IMR-90 (cell line): ENCODE data around the gene TMUB1. TPM values are rescaled to one million over a fixed set of nuclear protein-coding genes. Genes with fewer than 3 reads are reported as not detected.
A peak's percentile ranks its signal among the peaks of the same experiment; 100 is the strongest.

Experiments
- ATAC-seq: fragments of 200-7000 bp; cut with Tn5 transposase; 2 replicates; pipeline ENCODE4 v1.9.1; 2020; ENCODE audit warnings: low read depth, mild to moderate bottlenecking, moderate library complexity
- BruUV-seq: library from RNA; stranded (reverse); fragments of 400-500 nt; replicated peaks from 2 replicates; lab custom pipeline; 2021; lab: Mats Ljungman, UMichigan
- CTCF ChIA-PET: fragments of 300-600 bp; formaldehyde crosslinking; extraction: SDS; loops from one replicate; lab custom pipeline; 2021; ENCODE audit warnings: antibody characterized with exemption; lab: Yijun Ruan, JAX
- POLR2A ChIA-PET: fragments of 300-600 bp; sonication (Branson Sonifier 250); formaldehyde crosslinking; loops from one replicate; lab custom pipeline; 2022; ENCODE audit warnings: antibody characterized with exemption; ENCODE audit not compliant: unreplicated experiment; lab: Charles Lee
- DNase-seq: peaks from one replicate; pipeline ENCODE4 v3.0.0; 2013
- H2AFZ ChIP-seq: replicated peaks from 2 replicates; pipeline ENCODE3; 2013; ENCODE audit warnings: low read length, mild to moderate bottlenecking; ENCODE audit not compliant: poor library complexity
- H2AK5ac ChIP-seq: 2 replicates; pipeline ENCODE4 v1.6.1; 2013; ENCODE audit warnings: low read depth, low read length, inconsistent platforms
- H2AK9ac ChIP-seq: replicated peaks from 2 replicates; pipeline ENCODE3; 2013; ENCODE audit warnings: mild to moderate bottlenecking, low read depth, low read length, moderate library complexity; ENCODE audit not compliant: poor library complexity
- H2BK120ac ChIP-seq: 2 replicates; pipeline ENCODE4 v1.6.1; 2013; ENCODE audit warnings: low read depth, low read length, inconsistent platforms
- H2BK15ac ChIP-seq: 3 replicates; pipeline ENCODE4 v1.6.1; 2013; ENCODE audit warnings: low read depth, low read length, inconsistent platforms
- H2BK20ac ChIP-seq: 2 replicates; pipeline ENCODE4 v1.6.1; 2013; ENCODE audit warnings: low read depth, mild to moderate bottlenecking, inconsistent platforms, low read length, moderate library complexity
- H2BK5ac ChIP-seq: 2 replicates; pipeline ENCODE4 v1.6.1; 2013; ENCODE audit warnings: mild to moderate bottlenecking, low read depth, low read length, inconsistent platforms; ENCODE audit not compliant: poor library complexity, severe bottlenecking
- H3K14ac ChIP-seq: replicated peaks from 2 replicates; pipeline ENCODE4 v1.6.1; 2013; ENCODE audit warnings: low read depth, low read length, inconsistent platforms
- H3K18ac ChIP-seq: 2 replicates; pipeline ENCODE4 v1.6.1; 2013; ENCODE audit warnings: low read depth, low read length, control low read depth
- H3K23ac ChIP-seq: 2 replicates; pipeline ENCODE4 v1.6.1; 2013; ENCODE audit warnings: low read depth, low read length, inconsistent platforms
- H3K27ac ChIP-seq: 2 replicates; pipeline ENCODE4 v1.5.1; 2013; ENCODE audit warnings: mild to moderate bottlenecking, control low read depth, low read length; ENCODE audit not compliant: insufficient read depth
- H3K27me3 ChIP-seq: 2 replicates; pipeline ENCODE4 v1.6.1; 2013; ENCODE audit warnings: low read length; ENCODE audit not compliant: control insufficient read depth, insufficient read depth
- H3K36me3 ChIP-seq: 2 replicates; pipeline ENCODE4 v1.6.1; 2013; ENCODE audit warnings: low read length, mixed read lengths; ENCODE audit not compliant: control insufficient read depth, insufficient read depth
- H3K4ac ChIP-seq: 2 replicates; pipeline ENCODE4 v1.6.1; 2013; ENCODE audit warnings: low read depth, low read length, inconsistent platforms
- H3K4me1 ChIP-seq: 2 replicates; pipeline ENCODE4 v1.6.1; 2013; ENCODE audit warnings: low read length, mixed read lengths; ENCODE audit not compliant: control insufficient read depth, insufficient read depth
- H3K4me2 ChIP-seq: 2 replicates; pipeline ENCODE4 v1.6.1; 2013; ENCODE audit warnings: low read depth, mild to moderate bottlenecking, control low read depth, low read length, moderate library complexity
- H3K4me3 ChIP-seq: 2 replicates; pipeline ENCODE4 v1.5.1; 2013; ENCODE audit warnings: low read depth, mild to moderate bottlenecking, control low read depth, low read length, moderate library complexity; ENCODE audit not compliant: insufficient read depth
- H3K56ac ChIP-seq: 2 replicates; pipeline ENCODE4 v1.6.1; 2013; ENCODE audit warnings: low read length, inconsistent platforms; ENCODE audit not compliant: insufficient read depth; ENCODE audit errors: extremely low read depth
- H3K79me1 ChIP-seq, 2 experiments: 2 replicates each; pipeline ENCODE4 v1.6.1; 2013; ENCODE audit warnings: low read length in 2 of 2, inconsistent platforms in 1 of 2, low read depth in 1 of 2
- H3K9ac ChIP-seq: 2 replicates; pipeline ENCODE4 v1.6.1; 2013; ENCODE audit warnings: low read depth, low read length, control low read depth
- H3K9me1 ChIP-seq: 2 replicates; pipeline ENCODE4 v1.6.1; 2013; ENCODE audit warnings: low read length, inconsistent platforms; ENCODE audit not compliant: insufficient read depth
- H3K9me3 ChIP-seq: 2 replicates; pipeline ENCODE4 v1.6.1; 2013; ENCODE audit warnings: low read length; ENCODE audit not compliant: control insufficient read depth, insufficient read depth
- H4K20me1 ChIP-seq: 2 replicates; pipeline ENCODE4 v1.6.1; 2013; ENCODE audit warnings: low read length, inconsistent platforms; ENCODE audit not compliant: insufficient read depth
- H4K5ac ChIP-seq: 2 replicates; pipeline ENCODE4 v1.6.1; 2013; ENCODE audit warnings: mild to moderate bottlenecking, low read depth, low read length, control low read depth
- H4K8ac ChIP-seq, 2 experiments: 2 replicates each; pipeline ENCODE4 v1.6.1; 2013; ENCODE audit warnings: low read depth in 2 of 2, low read length in 2 of 2, control low read depth in 1 of 2, inconsistent platforms in 1 of 2
- H4K91ac ChIP-seq: 2 replicates; pipeline ENCODE4 v1.6.1; 2013; ENCODE audit warnings: low read depth, low read length, inconsistent platforms; ENCODE audit not compliant: insufficient read depth
- CTCF ChIP-seq: conservative IDR thresholded peaks from 2 replicates; pipeline ENCODE4 v1.5.1; 2012; ENCODE audit warnings: mild to moderate bottlenecking, low read depth, low read length, improper control_type of control experiment
- FOS ChIP-seq: fragments of 150-350 bp; IDR thresholded peaks from 2 replicates; pipeline ENCODE4 v1.6.1; 2016; ENCODE audit warnings: low read depth, low read length
- WGBS, 2 experiments: methylation state at CpG; one replicate each; pipeline versions ENCODE4 v1.1.5 to v1.1.7; 2013; ENCODE audit warnings: missing lambda C conversion rate in 2 of 2; ENCODE audit not compliant: insufficient read length in 1 of 2; ENCODE audit errors: extremely low coverage in 2 of 2; 5-methylcytosine and 5-hydroxymethylcytosine counted together
- dilution Hi-C: fragments of 300-500 bp; cut with HindIII; formaldehyde crosslinking; loops from one replicate; pipeline ENCODE4 v1.14.3; 2018; ENCODE audit warnings: low sequenced_read_pairs; ENCODE audit not compliant: unreplicated experiment
- in situ Hi-C: fragments of 300-500 bp; cut with MboI; formaldehyde crosslinking; loops from 3 replicates; pipeline ENCODE4 v1.14.3; 2019; ENCODE audit warnings: low sequenced_read_pairs, inconsistent platforms, mixed read lengths
- intact Hi-C: fragments of 100-400 bp; cut with micrococcal nuclease; formaldehyde crosslinking; loops from 2 replicates; pipeline ENCODE4 v1.10.0; 2022
- polyA plus RNA-seq, 3 experiments: library from polyadenylated mRNA; depleted of rRNA; stranded (reverse); fragments of >200 nt; gene quantifications; 2 replicates each; pipeline ENCODE4 v1.2.3, GENCODE V29; 2012; ENCODE audit warnings: low replicate concordance in 1 of 3
- total RNA-seq: library from RNA; depleted of rRNA; stranded (reverse); fragments of >200 nt; gene quantifications from 2 replicates; pipeline ENCODE4 v1.2.3, GENCODE V29; 2012; rRNA removed

TMUB1 gene
- total and polyA plus RNA-seq, 2 of the 4 experiments (the other 2 are of a cell fraction): 6.8 to 29.8 TPM

GRCh38 chr7:151032936-151033863, 50.1 kb downstream of the TMUB1 start:
- Histone ChIP-seq H2AFZ (no peak overlapping the region), H3K36me3 (peaks cover 30% of the 10 kb centered on the region), H3K23ac (no peak overlapping the region), H2BK120ac (no peak overlapping the region), H3K27me3 (no peaks in the 10 kb centered on the region), H3K4me3 (no peak overlapping the region), H3K56ac (no peak overlapping the region), H3K4ac (no peak overlapping the region), H3K79me1 (peaks cover 10 to 26% of the 10 kb centered on the region in 2 experiments; a peak in 3 of 4 replicates), H3K4me1 (peaks cover 3% of the 10 kb centered on the region; the same call in 1 of the 2 replicates), H3K9ac (no peak overlapping the region), H2BK5ac (no peak overlapping the region), H3K27ac (no peak overlapping the region), H3K14ac (no peak overlapping the region), H2AK9ac (no peak overlapping the region), H2BK20ac (no peak overlapping the region), H3K18ac (no peak overlapping the region), H2BK15ac (no peak overlapping the region), H4K91ac (no peak overlapping the region), H3K9me3 (no peaks in the 10 kb centered on the region), H4K5ac (no peak overlapping the region), H4K8ac (no peak overlapping the region), H2AK5ac (no peak overlapping the region), H3K4me2 (no peak overlapping the region), H3K9me1 (peaks cover 3% of the 10 kb centered on the region; the same call in 1 of the 2 replicates), H4K20me1 (no peaks in the 10 kb centered on the region)
- dilution Hi-C loops (no loop called here), in situ Hi-C loops (no loop called here), intact Hi-C loops (no loop called here)
- no peak for DNase-seq
- ChIA-PET CTCF (interaction anchor here (0.5 kb wide), 1 partner anchor 21 kb away, joined by 3 read pairs; no protein-coding TSS in a partner anchor), POLR2A (no interaction called here)
- no peak for ATAC-seq
- WGBS, 2 experiments: 80% methylated on average over 3 of the region's 17 CpGs; no CpG with 5 or more reads in 1 of the 2 experiments
- TF ChIP-seq CTCF (0 out of 2 replicates have a peak, but pooled peaks have one; percentile 8), FOS (no peak)
- BruUV-seq: no TSS peak

Other genes starting within 250 kb of the TMUB1 start
- gene AOC1, start 231.0 kb downstream of the TMUB1 start, total RNA-seq: not detected in 2 replicates
- gene AOC1, start 231.0 kb downstream of the TMUB1 start, polyA plus RNA-seq (2012; rRNA removed): not detected in 2 replicates
- gene KCNH2, start 105.2 kb downstream of the TMUB1 start, total RNA-seq: 0.56 and 0.90 TPM in 2 replicates
- 1.6 and 2.1 TPM in 2 replicates for gene KCNH2, start 105.2 kb downstream of the TMUB1 start, polyA plus RNA-seq (2012; rRNA removed)
- 0.28 and 0.72 TPM in 2 replicates for gene NOS3, start 92.5 kb downstream of the TMUB1 start, total RNA-seq
- gene NOS3, start 92.5 kb downstream of the TMUB1 start, polyA plus RNA-seq (2012; rRNA removed): 2.0 and 2.9 TPM in 2 replicates
- gene ATG9B, start 59.0 kb downstream of the TMUB1 start, total RNA-seq: 0.18 TPM in 1 of 2 replicates, not detected in the other
- gene ATG9B, start 59.0 kb downstream of the TMUB1 start, polyA plus RNA-seq (2012; rRNA removed): 0.91 and 1.1 TPM in 2 replicates
- gene ABCB8, start 55.0 kb downstream of the TMUB1 start, total RNA-seq: 14.7 and 16.3 TPM in 2 replicates
- 26.8 and 27.5 TPM in 2 replicates for gene ABCB8, start 55.0 kb downstream of the TMUB1 start, polyA plus RNA-seq (2012; rRNA removed)
- not detected in 2 replicates for gene ASIC3, start 35.0 kb downstream of the TMUB1 start, total RNA-seq
- 0.70 and 0.74 TPM in 2 replicates for gene ASIC3, start 35.0 kb downstream of the TMUB1 start, polyA plus RNA-seq (2012; rRNA removed)
- gene CDK5, start 25.6 kb downstream of the TMUB1 start, total RNA-seq: 22.4 and 24.7 TPM in 2 replicates
- 34.8 and 45.6 TPM in 2 replicates for gene CDK5, start 25.6 kb downstream of the TMUB1 start, polyA plus RNA-seq (2012; rRNA removed)
- gene SLC4A2, start 23.9 kb downstream of the TMUB1 start, total RNA-seq: 25.3 and 29.6 TPM in 2 replicates
- gene SLC4A2, start 23.9 kb downstream of the TMUB1 start, polyA plus RNA-seq (2012; rRNA removed): 91.0 and 112 TPM in 2 replicates
- gene FASTK, start 2.7 kb downstream of the TMUB1 start, total RNA-seq: 41.9 and 53.8 TPM in 2 replicates
- 115 and 127 TPM in 2 replicates for gene FASTK, start 2.7 kb downstream of the TMUB1 start, polyA plus RNA-seq (2012; rRNA removed)
- 33.3 and 35.3 TPM in 2 replicates for gene AGAP3, start 3.0 kb upstream of the TMUB1 start, total RNA-seq
- 93.9 and 99.5 TPM in 2 replicates for gene AGAP3, start 3.0 kb upstream of the TMUB1 start, polyA plus RNA-seq (2012; rRNA removed)
- not detected in 2 replicates for gene GBX1, start 84.2 kb upstream of the TMUB1 start, total RNA-seq
- gene GBX1, start 84.2 kb upstream of the TMUB1 start, polyA plus RNA-seq (2012; rRNA removed): not detected in 2 replicates
- not detected in 2 replicates for gene ASB10, start 103.8 kb upstream of the TMUB1 start, total RNA-seq
- gene ASB10, start 103.8 kb upstream of the TMUB1 start, polyA plus RNA-seq (2012; rRNA removed): not detected in 2 replicates
- not detected in 2 replicates for gene H2BK1, start 127.0 kb upstream of the TMUB1 start, total RNA-seq
- not detected in 2 replicates for gene H2BK1, start 127.0 kb upstream of the TMUB1 start, polyA plus RNA-seq (2012; rRNA removed)
- 100 and 103 TPM in 2 replicates for gene ABCF2, start 143.7 kb upstream of the TMUB1 start, total RNA-seq
- gene ABCF2, start 143.7 kb upstream of the TMUB1 start, polyA plus RNA-seq (2012; rRNA removed): 40.3 and 46.2 TPM in 2 replicates
- gene CHPF2, start 149.0 kb upstream of the TMUB1 start, total RNA-seq: 26.2 and 26.9 TPM in 2 replicates
- gene CHPF2, start 149.0 kb upstream of the TMUB1 start, polyA plus RNA-seq (2012; rRNA removed): 77.0 and 80.0 TPM in 2 replicates
- gene SMARCD3, start 165.2 kb upstream of the TMUB1 start, total RNA-seq: 33.1 and 37.5 TPM in 2 replicates
- gene SMARCD3, start 165.2 kb upstream of the TMUB1 start, polyA plus RNA-seq (2012; rRNA removed): 43.8 and 48.5 TPM in 2 replicates